H54 (cell line): ENCODE measurements around the gene SPATA16.
"Not testable (repeated sequence)": the region's sequence is repeated elsewhere in the genome, so short reads cannot be mapped to it uniquely, and the experiment has no call there.

Experiments
- DNase-seq: peaks from one replicate; pipeline ENCODE4 v3.0.0; 2011; ENCODE audit warnings: low spot score, mixed read lengths; ENCODE audit not compliant: insufficient read length
- FAIRE-seq: peaks from 3 replicates; lab custom pipeline; 2011; peaks lifted over from hg19 to GRCh38; lab: Jason Lieb, UNC
- POLR2A ChIP-seq: IDR thresholded peaks from 2 replicates; pipeline ENCODE4 v1.6.1; 2011; ENCODE audit warnings: low read depth, mild to moderate bottlenecking, low read length

SPATA16 gene

GRCh38 chr3:172892158-172892557 lies 248.9 kb downstream of the SPATA16 start:
- no peak for TF ChIP-seq POLR2A
- no peak for DNase-seq

GRCh38 chr3:172885704-172886103 lies 255.3 kb downstream of the SPATA16 start:
- FAIRE-seq (no peak), DNase-seq (no peak)
- TF ChIP-seq POLR2A, result no peak

More at GRCh38 chr3:172892158-172892557, 248.9 kb downstream of the SPATA16 start:
- no peak for FAIRE-seq

GRCh38 chr3:172882563-172882962 lies 258.5 kb downstream of the SPATA16 start:
- no peak for FAIRE-seq
- DNase-seq, result no peak
- TF ChIP-seq POLR2A, result no peak

- not testable (repeated sequence) for DNase-seq, FAIRE-seq
Measured at GRCh38 chr3:172879381-172879780, 261.7 kb downstream of the SPATA16 start.

GRCh38 chr3:172877011-172877410 lies 264.0 kb downstream of the SPATA16 start:
- FAIRE-seq (no peak), DNase-seq (no peak)
- TF ChIP-seq POLR2A, result no peak

GRCh38 chr3:172876297-172876696 lies 264.7 kb downstream of the SPATA16 start:
- DNase-seq (no peak), FAIRE-seq (no peak)
- no peak for TF ChIP-seq POLR2A

GRCh38 chr3:172875039-172875438 lies 266.0 kb downstream of the SPATA16 start:
- FAIRE-seq (no peak), DNase-seq (no peak)
- no peak for TF ChIP-seq POLR2A

GRCh38 chr3:172869784-172870518 lies 271.1 kb downstream of the SPATA16 start:
- no peak for FAIRE-seq
- TF ChIP-seq POLR2A, result no peak
- DNase-seq, result no peak

GRCh38 chr3:172869368-172869771 lies 271.7 kb downstream of the SPATA16 start:
- FAIRE-seq (no peak), DNase-seq (no peak)
- TF ChIP-seq POLR2A, result no peak

GRCh38 chr3:172868582-172869200 lies 272.3 kb downstream of the SPATA16 start:
- TF ChIP-seq POLR2A, result no peak
- FAIRE-seq (no peak), DNase-seq (no peak)

GRCh38 chr3:172866726-172867350 lies 274.2 kb downstream of the SPATA16 start:
- FAIRE-seq, DNase-seq: not testable (repeated sequence)

GRCh38 chr3:172859041-172859440 lies 282.0 kb downstream of the SPATA16 start:
- no peak for DNase-seq
- no peak for FAIRE-seq
- TF ChIP-seq POLR2A, result no peak

- DNase-seq (no peak), FAIRE-seq (no peak)
- no peak for TF ChIP-seq POLR2A
Measured at GRCh38 chr3:172856795-172857742, 284.0 kb downstream of the SPATA16 start.

GRCh38 chr3:172855037-172855436 lies 286.0 kb downstream of the SPATA16 start:
- TF ChIP-seq POLR2A, result no peak
- DNase-seq (no peak), FAIRE-seq (no peak)
